GM23338 (cell line): Measurements from ENCODE around the gene ARL15.

Experiments
- CTCF ChIP-seq, 2 experiments: fragments of 200-600 bp in 1 of 2; sonication (generic) in 1 of 2; conservative IDR thresholded peaks; 2 replicates each; pipeline versions ENCODE4 v1.5.1 to v1.6.1; 2016 to 2017; ENCODE audit warnings: antibody characterized with exemption in 2 of 2, low read depth in 2 of 2, mild to moderate bottlenecking in 2 of 2, moderate library complexity in 1 of 2
- ETS1 ChIP-seq: IDR thresholded peaks from 2 replicates; pipeline ENCODE4 v1.6.1; 2016; ENCODE audit warnings: antibody characterized with exemption
- EZH2 ChIP-seq: fragments of 200-600 bp; sonication (generic); IDR thresholded peaks from one replicate; pipeline ENCODE4 v1.8.0; 2017; ENCODE audit warnings: antibody characterized with exemption, mild to moderate bottlenecking, low read depth; ENCODE audit not compliant: unreplicated experiment
- EZH2phosphoT487 ChIP-seq: fragments of 200-600 bp; sonication (generic); IDR thresholded peaks from one replicate; pipeline ENCODE4 v1.8.1; 2018; ENCODE audit warnings: antibody characterized with exemption; ENCODE audit not compliant: unreplicated experiment
- JUNB ChIP-seq: IDR thresholded peaks from one replicate; pipeline ENCODE4 v1.6.1; 2016; ENCODE audit warnings: antibody characterized with exemption; ENCODE audit not compliant: unreplicated experiment
- NANOG ChIP-seq: IDR thresholded peaks from 2 replicates; pipeline ENCODE4 v1.6.1; 2016; ENCODE audit warnings: antibody characterized with exemption, borderline replicate concordance
- POLR2AphosphoS5 ChIP-seq: IDR thresholded peaks from 2 replicates; pipeline ENCODE4 v1.6.1; 2016; ENCODE audit warnings: antibody characterized with exemption, low read depth
- REST ChIP-seq: IDR thresholded peaks from one replicate; pipeline ENCODE4 v1.6.1; 2018; ENCODE audit warnings: antibody characterized with exemption; ENCODE audit not compliant: unreplicated experiment
- STAT1 ChIP-seq: IDR thresholded peaks from one replicate; pipeline ENCODE4 v1.6.1; 2016; ENCODE audit warnings: antibody characterized with exemption; ENCODE audit not compliant: unreplicated experiment

- TF ChIP-seq EZH2: no peak
- no peak for TF ChIP-seq CTCF (conservative IDR thresholded peaks at IDR 0.05; ENCODE audit: low read depth in 2 of 2)
- no peak for TF ChIP-seq ETS1
- no peak for TF ChIP-seq REST
- TF ChIP-seq EZH2phosphoT487: no peak
- TF ChIP-seq POLR2AphosphoS5: no peak
- TF ChIP-seq JUNB: no peak
- TF ChIP-seq STAT1: no peak
- no peak for TF ChIP-seq NANOG
Observed at GRCh38 chr5:54360089-54360488, 49.7 kb upstream of the ARL15 start.
